Measurements from ENCODE around the gene SLC44A1.

The SLC44A1 gene

GRCh38 chr9:105457560-105458294 lies 213.3 kb downstream of the SLC44A1 start:
- DNase-seq (ENCODE audit: low read depth in 1 of 2, low spot score in 1 of 2): no peak

- DNase-seq (ENCODE audit: low read depth in 1 of 2, low spot score in 1 of 2): no peak
Measured at GRCh38 chr9:105458404-105458803, 214.0 kb downstream of the SLC44A1 start.

GRCh38 chr9:105459336-105459735 lies 214.9 kb downstream of the SLC44A1 start:
- no peak for DNase-seq (ENCODE audit: low read depth in 1 of 2, low spot score in 1 of 2)

GRCh38 chr9:105466898-105467455 lies 222.5 kb downstream of the SLC44A1 start:
- DNase-seq (ENCODE audit: low read depth in 1 of 2, low spot score in 1 of 2): no peak

GRCh38 chr9:105468875-105469274 lies 224.4 kb downstream of the SLC44A1 start:
- no peak for DNase-seq (ENCODE audit: low read depth in 1 of 2, low spot score in 1 of 2)

GRCh38 chr9:105473221-105473620 lies 228.8 kb downstream of the SLC44A1 start:
- DNase-seq (ENCODE audit: low read depth in 1 of 2, low spot score in 1 of 2): no peak

GRCh38 chr9:105475302-105475701 lies 230.9 kb downstream of the SLC44A1 start:
- DNase-seq (ENCODE audit: low read depth in 1 of 2, low spot score in 1 of 2): no peak

- DNase-seq (ENCODE audit: low read depth in 1 of 2, low spot score in 1 of 2): no peak
Measured at GRCh38 chr9:105479846-105480245, 235.4 kb downstream of the SLC44A1 start.

- no peak for DNase-seq (ENCODE audit: low read depth in 1 of 2, low spot score in 1 of 2)
Measured at GRCh38 chr9:105483618-105484017, 239.2 kb downstream of the SLC44A1 start.

- no peak for DNase-seq (ENCODE audit: low read depth in 1 of 2, low spot score in 1 of 2)
Measured at GRCh38 chr9:105484226-105484625, 239.8 kb downstream of the SLC44A1 start.

- DNase-seq (ENCODE audit: low read depth in 1 of 2, low spot score in 1 of 2): no peak
Measured at GRCh38 chr9:105485131-105485530, 240.7 kb downstream of the SLC44A1 start.
